Peyer's patch (tissue), 4 donors: ENCODE results near the gene CHN2.
A peak's percentile ranks its signal among the peaks of the same experiment; 100 is the strongest.

Source experiments
- CTCF ChIP-seq, 6 experiments: fragments of 450-650 bp in 4 of 6; fragments of 200-600 bp in 2 of 6; sonication (generic) in 1 of 6; IDR thresholded peaks; one replicate each; pipeline ENCODE4 v1.5.1; 2017 to 2019; ENCODE audit warnings: antibody characterized with exemption in 6 of 6, mild to moderate bottlenecking in 3 of 6, moderate library complexity in 1 of 6
- POLR2A ChIP-seq, 2 donors: fragments of 450-650 bp; IDR thresholded peaks; one replicate each; pipeline ENCODE4 v1.5.1; 2017; ENCODE audit warnings: antibody characterized with exemption in 2 of 2, mild to moderate bottlenecking in 2 of 2, moderate library complexity in 2 of 2

- TF ChIP-seq CTCF (IDR thresholded peaks at IDR 0.05) (peak in 2 of 6 experiments; percentile 18 to 19), POLR2A (IDR thresholded peaks at IDR 0.05) (no peak)
These were observed 49.5 kb downstream of the CHN2 start for GRCh38 chr7:29243910-29244655.
